Skin of body (tissue), 2 donors: ENCODE measurements around the gene PPT1. TPM values are rescaled to one million over a fixed set of nuclear protein-coding genes. Genes with fewer than 3 reads are reported as not detected.
"Not testable (repeated sequence)": the region's sequence is repeated elsewhere in the genome, so short reads cannot be mapped to it uniquely, and the experiment has no call there.

Experiments used
- DNase-seq: peaks from one replicate; lab custom pipeline; 2025; lab: John Stamatoyannopoulos, UW
- total RNA-seq: library from RNA; depleted of rRNA; stranded (reverse); fragments of >200 nt; gene quantifications from one replicate; pipeline ENCODE4 v1.2.3, GENCODE V29; 2014

Gene PPT1
- total RNA-seq, 1 donor from 2014 or later, result 47.3 TPM

- DNase-seq, result no peak
These were observed 39.6 kb downstream of the PPT1 start for GRCh38 chr1:40057310-40058030.

GRCh38 chr1:40056519-40057309, 40.3 kb downstream of the PPT1 start:
- no peak for DNase-seq

- DNase-seq, result no peak
These were observed 43.7 kb downstream of the PPT1 start for GRCh38 chr1:40053138-40053887.

- no peak for DNase-seq
These were observed 46.2 kb downstream of the PPT1 start for GRCh38 chr1:40050863-40051262.

- DNase-seq, result no peak
These were observed 47.3 kb downstream of the PPT1 start for GRCh38 chr1:40049725-40050124.

- no peak for DNase-seq
These were observed 49.3 kb downstream of the PPT1 start for GRCh38 chr1:40047769-40048168.

GRCh38 chr1:40047276-40047675, 49.8 kb downstream of the PPT1 start:
- DNase-seq, result no peak

- no peak for DNase-seq
These were observed 51.3 kb downstream of the PPT1 start for GRCh38 chr1:40045766-40046165.

GRCh38 chr1:40045182-40045581, 51.9 kb downstream of the PPT1 start:
- no peak for DNase-seq

GRCh38 chr1:40044110-40044509, 52.9 kb downstream of the PPT1 start:
- no peak for DNase-seq

- DNase-seq, result no peak
These were observed 54.7 kb downstream of the PPT1 start for GRCh38 chr1:40042341-40042740.

GRCh38 chr1:40041466-40041838, 55.6 kb downstream of the PPT1 start:
- no peak for DNase-seq

- DNase-seq, result peak; percentile 97
These were observed 56.3 kb downstream of the PPT1 start, which contains the start of gene CAP1 for GRCh38 chr1:40040511-40041465. Gene CAP1 (plus strand): TSS chr1:40040729. CDS start chr1:40059347, 18,618 bp downstream.

GRCh38 chr1:40039757-40040510, 57.1 kb downstream of the PPT1 start:
- peak; percentile 82 for DNase-seq

- DNase-seq, result peak; percentile 74
These were observed 57.8 kb downstream of the PPT1 start for GRCh38 chr1:40039245-40039756.

- DNase-seq, result no peak
These were observed 58.4 kb downstream of the PPT1 start for GRCh38 chr1:40038697-40039096.

- DNase-seq, result not testable (repeated sequence)
These were observed 59.8 kb downstream of the PPT1 start for GRCh38 chr1:40037254-40037653.

GRCh38 chr1:40036574-40036973, 60.5 kb downstream of the PPT1 start:
- DNase-seq, result no peak

- no peak for DNase-seq
These were observed 62.2 kb downstream of the PPT1 start for GRCh38 chr1:40034869-40035268.
